ENCODE data around the gene XYLB.

GRCh38 chr3:38396239-38396638 is 49.7 kb downstream of the XYLB start:
- TF ChIP-seq POLR2AphosphoS5 (IDR thresholded peaks at IDR 0.05) (no peak), EP300 (conservative IDR thresholded peaks at IDR 0.05; ENCODE audit: poor library complexity, severe bottlenecking) (no peak), CTCF (IDR thresholded peaks at IDR 0.05; ENCODE audit: poor library complexity, severe bottlenecking) (no peak), REST (IDR thresholded peaks at IDR 0.05; ENCODE audit: borderline replicate concordance) (no peak)
